SKM-1 (cell line): Measurements from ENCODE around the gene TLCD2.
"Not testable (repeated sequence)": the region's sequence is repeated elsewhere in the genome, so short reads cannot be mapped to it uniquely, and the experiment has no call there.

ENCODE experiments used
- DNase-seq: peaks from one replicate; lab custom pipeline; 2025; ENCODE audit not compliant: unreplicated experiment; lab: John Stamatoyannopoulos, UW

TLCD2 gene

DNA sequence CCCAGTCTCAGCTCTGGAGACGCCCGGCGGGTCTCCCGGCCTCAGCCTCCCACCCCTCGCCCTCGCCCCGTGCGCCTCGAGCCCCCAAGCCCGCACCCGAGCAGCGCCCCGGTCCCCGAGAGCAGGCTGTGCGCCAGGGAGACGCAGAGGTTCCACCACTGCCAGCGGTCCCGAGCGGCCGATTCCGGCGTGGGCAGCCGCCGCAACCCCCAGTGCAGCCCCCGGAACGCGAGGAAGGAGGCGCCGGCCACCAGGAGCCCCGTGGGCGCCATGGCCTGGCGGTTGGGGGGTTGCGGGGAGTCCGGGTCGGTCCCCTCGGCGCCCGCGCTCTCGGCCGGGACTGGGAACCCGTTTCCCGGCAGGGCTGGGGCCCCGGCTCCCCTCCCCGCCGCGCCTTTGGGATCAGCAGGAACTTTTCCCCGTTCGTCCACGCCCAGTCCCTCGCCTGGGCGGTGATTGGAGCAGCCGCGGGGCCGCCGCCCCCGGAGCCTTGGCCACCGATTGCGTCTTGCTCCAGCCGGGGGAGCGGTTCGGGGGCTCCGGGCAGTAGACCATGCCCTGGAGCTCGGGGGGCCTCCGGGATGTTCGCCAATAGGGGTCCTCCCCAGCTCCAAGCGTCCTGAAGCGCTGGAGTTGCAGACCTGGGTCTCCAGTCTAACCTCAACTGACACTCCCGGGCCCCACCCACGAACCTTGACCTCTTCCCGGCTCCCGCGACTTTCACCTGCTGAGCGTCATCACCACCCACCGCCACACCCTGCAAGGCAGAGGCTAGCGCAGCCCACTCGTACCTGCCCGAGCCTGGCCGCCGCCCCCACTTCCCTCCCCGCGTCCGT is at the start of gene TLCD2:
TLCD2 (minus strand) TSS at position 407 of the 836 bp plus-strand sequence; CDS start at position 272, 135 bp downstream.
- DNase-seq = no peak

GRCh38 chr17:1759529-1759928 is 49.4 kb upstream of the TLCD2 start:
- DNase-seq = no peak

DNA sequence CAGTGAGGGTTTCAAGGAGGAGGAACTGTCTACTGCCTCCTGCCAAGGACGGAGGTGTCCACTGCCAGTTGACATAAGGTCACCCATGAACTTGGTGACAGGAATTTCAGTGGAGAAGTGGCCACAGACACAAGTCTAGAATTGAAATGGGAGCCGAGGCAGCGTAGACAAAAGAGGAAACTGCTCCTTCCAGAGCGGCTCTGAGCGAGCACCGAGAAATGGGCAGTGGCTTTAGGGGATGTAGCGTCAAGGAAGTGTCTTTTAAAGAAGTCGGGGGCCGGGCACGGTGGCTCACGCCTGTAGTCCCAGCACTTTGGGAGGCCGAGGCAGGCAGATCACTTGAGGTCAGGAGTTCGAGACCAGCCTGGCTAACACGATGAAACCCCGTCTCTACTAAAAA is 48.6 kb upstream of the TLCD2 start:
- DNase-seq = no peak

DNA sequence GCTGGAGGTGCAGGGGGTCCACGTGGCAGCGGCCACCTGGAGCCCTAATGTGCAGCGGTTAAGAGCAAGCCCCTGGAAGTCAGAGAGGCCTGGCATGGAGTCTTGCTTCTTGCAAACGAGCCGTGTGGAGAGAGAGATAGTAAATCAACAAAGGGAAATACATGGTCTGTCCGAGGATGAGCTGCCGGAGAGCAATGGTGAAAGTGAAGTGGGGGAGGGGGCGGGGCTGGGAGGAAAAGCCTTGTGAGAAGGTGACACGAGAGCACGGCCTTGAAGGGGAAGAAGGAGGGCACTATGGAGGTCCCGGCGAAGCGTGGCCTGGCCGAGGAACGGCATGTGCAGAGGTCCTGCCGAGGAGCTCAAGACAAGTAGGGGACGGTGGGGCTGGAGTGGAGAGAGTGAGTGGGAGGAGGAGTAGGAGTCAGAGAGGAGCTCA is 45.7 kb upstream of the TLCD2 start:
- no peak for DNase-seq

DNA sequence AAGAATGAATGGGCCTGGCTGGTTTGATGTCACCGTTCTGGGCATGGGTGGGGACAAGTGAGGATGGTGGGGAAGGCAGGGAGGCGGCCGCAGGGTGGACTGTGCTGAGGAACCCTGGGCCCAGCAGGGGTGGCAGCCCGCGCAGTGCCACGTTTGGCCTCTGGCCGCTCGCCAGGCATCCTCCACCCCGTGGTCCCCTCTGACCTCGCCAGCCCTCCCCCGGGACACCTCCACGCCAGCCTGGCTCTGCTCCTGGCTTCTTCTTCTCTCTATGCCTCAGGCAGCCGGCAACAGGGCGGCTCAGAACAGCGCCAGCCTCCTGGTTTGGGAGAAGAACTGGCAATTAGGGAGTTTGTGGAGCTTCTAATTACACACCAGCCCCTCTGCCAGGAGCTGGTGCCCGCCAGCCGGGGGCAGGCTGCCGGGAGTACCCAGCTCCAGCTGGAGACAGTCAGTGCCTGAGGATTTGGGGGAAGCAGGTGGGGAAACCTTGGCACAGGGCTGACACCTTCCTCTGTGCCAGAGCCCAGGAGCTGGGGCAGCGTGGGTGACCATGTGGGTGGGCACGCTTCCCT is 45.2 kb upstream of the TLCD2 start:
- DNase-seq = no peak

DNA sequence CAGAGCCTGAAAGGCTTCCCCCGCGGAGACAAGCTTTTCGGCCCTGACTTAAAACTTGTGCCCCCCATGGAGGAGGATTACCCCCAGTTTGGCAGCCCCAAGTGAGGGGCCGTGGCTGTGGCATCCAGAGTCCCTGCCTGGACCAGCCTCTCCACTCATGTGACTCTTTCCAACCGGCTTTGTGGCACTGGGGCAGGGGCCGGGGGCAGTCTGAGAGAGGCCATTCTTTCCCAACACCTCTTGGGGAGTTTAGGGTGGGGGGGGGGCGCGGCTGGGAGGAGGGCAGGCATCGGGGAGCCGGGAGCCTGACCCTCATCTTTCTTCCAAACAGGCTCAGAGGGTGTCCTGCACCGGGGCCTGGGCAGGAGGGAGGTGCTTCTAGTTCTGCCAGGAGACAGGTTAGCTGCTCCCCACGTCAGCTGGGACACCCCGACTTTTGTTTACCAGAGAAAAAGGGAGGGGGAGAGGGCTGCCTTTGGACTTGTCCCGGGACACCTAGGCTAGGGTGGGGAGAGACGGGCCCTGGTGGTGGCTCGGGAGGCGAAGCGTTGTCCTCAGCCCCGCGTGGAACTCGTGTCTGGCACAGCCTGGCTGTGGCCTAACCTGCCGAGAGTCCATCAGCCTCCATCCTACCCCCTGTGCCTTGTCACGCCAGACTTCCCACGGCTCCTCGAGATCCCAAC is 44.4 kb upstream of the TLCD2 start:
- no peak for DNase-seq

GRCh38 chr17:1753767-1754429 is 43.7 kb upstream of the TLCD2 start:
- no peak for DNase-seq

- DNase-seq = peak; percentile 13
Measured at GRCh38 chr17:1752425-1753262, 42.5 kb upstream of the TLCD2 start.

DNA sequence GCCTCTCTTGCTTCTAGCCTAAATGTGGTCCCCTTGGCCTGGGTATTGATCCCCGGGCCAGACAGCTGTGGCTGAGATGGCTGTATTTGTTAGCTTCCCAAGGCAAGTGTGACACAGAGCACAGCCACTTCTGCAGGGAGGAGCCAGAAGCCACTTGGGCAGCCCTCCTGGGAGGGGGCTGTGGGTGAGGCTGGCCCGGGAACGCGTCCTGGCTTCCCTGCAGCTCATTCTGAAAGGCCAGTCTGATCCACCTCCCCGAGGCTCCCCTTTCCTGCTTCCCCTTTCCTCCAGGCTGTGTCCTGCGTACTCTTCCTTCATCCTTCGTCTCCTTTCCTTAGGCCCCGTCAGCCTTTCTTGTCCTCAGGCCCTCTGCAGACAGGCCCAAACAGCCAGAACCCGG is 40.5 kb upstream of the TLCD2 start:
- DNase-seq = no peak

DNA sequence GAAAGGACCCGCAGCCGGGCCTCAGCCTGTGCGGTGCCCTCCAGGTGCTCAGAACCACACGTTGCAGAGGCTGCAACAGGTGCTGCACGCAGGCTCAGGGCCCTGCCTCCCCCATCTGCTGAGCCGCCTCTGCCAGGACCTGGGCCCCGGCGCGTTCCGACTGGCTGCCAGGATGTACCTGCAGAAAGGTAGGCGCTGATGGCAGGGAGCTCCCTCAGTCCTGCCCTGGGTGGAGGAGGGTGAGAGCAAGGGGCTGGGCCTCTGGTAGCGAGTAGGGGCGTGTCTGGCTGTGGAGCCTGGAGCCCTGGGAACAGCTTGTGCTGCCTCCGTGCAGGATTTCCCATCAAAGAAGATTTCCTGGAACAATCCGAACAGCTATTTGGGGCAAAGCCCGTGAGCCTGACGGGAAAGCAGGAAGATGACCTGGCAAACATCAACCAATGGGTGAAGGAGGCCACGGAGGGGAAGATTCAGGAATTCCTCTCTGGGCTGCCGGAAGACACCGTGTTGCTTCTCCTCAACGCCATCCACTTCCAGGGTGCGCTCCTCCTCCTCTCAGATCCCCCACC is 36.9 kb upstream of the TLCD2 start:
- no peak for DNase-seq

DNA sequence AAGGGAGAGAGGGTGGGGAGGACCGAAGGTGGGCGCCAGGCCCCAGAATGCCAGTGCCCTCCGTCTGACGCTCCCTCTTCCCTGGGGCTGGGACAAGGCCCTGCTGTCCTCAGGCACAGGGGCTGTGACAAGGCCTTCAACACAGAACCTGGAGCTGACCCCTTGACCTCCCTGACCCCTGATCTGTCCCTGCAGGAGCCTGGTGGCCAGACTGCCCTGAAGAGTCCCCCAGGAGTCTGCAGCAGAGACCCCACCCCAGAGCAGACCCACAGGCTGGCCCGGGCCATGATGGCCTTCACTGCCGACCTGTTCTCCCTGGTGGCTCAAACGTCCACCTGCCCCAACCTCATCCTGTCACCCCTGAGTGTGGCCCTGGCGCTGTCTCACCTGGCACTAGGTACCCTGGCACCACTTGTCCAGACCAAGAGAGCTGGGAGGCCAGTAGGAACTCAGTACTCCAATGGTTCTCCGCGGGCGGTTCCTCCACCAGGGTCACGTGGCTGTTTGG is 35.4 kb upstream of the TLCD2 start:
- no peak for DNase-seq

- no peak for DNase-seq
Measured at GRCh38 chr17:1744551-1745512, 34.7 kb upstream of the TLCD2 start.

DNA sequence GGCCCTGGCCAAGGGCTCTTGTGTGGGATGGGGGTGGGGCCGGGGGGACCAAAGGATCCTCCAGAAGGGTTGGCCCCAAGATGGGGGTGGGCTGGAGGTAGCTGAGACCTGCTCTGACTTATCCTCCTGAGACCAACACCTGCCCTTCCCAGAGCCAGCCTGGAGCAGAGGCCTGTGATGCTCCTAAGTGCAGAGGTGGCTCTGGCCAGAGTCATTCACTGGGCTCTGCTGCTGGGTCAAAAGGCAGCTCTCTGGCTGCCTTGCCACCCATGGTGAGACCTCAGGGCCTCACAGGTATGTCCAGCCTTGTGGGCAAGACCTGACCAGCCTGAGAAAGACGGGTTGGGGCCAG is 32.9 kb upstream of the TLCD2 start:
- DNase-seq = no peak

DNA sequence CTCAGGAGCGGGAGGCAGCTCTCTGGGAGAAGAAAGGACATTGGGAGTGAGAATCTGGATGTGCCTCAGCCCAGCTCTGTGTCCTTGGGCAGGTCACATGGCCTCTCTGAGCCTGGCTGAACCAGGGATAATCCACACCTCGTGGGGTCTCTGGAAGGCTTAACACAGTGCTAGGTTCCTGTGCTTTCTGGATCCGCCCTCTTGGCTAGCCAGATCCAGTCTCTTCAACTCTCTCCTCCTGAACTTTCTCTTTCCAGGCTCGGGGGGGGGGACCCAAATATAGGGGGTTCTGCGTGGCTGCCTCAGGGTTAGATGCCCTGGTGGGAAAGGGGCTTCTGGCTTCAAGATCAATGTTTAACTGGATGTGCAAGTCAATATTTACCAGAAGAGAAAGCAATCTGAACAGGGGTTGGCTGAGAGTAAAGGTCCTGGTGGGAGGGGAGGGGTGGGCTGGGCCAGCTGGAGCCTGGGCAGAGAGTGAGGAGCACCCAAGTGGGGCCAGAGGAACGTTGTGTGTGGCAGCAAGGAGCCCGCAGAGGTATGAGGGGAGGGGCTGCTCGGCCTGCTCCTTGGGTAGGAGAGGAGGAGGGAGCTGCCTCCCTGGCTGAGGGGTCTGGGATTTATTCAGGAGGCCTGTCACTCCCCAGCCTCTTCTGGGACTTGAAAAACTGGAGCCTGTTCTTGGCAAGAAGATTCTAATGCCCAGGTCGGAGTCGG is 32.4 kb upstream of the TLCD2 start, which contains the start of gene SERPINF2:
SERPINF2 (plus strand) TSS at position 501 of the 717 bp plus-strand sequence. CDS start 2,125 bp downstream, outside the sequence.
- DNase-seq = no peak

DNA sequence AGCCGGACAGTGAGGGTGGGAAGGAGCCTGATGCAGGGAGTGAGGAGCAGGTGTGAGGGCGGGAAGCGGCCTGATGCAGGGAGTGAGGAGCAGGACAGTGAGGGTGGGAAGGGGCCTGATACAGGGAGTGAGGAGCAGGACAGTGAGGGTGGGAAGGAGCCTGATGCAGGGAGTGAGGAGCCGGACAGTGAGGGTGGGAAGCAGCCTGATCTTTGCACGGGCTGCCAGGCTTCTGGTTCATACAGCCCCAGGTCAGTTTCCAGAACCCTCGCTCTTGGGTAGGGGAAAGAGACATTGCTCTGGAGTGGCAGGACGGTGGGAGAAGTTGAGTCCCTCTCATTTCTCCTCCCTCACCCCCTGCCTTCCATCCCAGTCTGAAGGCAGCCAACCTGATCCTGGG is 31.7 kb upstream of the TLCD2 start:
- not testable (repeated sequence) for DNase-seq

GRCh38 chr17:1737531-1738291 is 27.5 kb upstream of the TLCD2 start:
- DNase-seq = no peak
